GM21619 (cell line): ENCODE data around the gene FPGS.
"Not testable (repeated sequence)": the region's sequence is repeated elsewhere in the genome, so short reads cannot be mapped to it uniquely, and the experiment has no call there.

Experiments
- ATAC-seq: cut with Tn5 transposase; IDR thresholded peaks from one replicate; pipeline ENCODE4 v1.9.1; 2021; ENCODE audit not compliant: unreplicated experiment

Gene FPGS

GRCh38 chr9:127770905-127771569 is 31.6 kb upstream of the FPGS start:
- ATAC-seq, result peak; percentile 84

GRCh38 chr9:127771570-127772189 is 31.0 kb upstream of the FPGS start:
- no peak for ATAC-seq

GRCh38 chr9:127772603-127773002 is 30.1 kb upstream of the FPGS start:
- no peak for ATAC-seq

GRCh38 chr9:127773272-127773671 is 29.4 kb upstream of the FPGS start:
- ATAC-seq, result no peak

- ATAC-seq, result no peak
Observed at GRCh38 chr9:127773981-127774380, 28.7 kb upstream of the FPGS start.

- peak; percentile 30 for ATAC-seq
Observed at GRCh38 chr9:127776195-127776923, 26.3 kb upstream of the FPGS start.

- ATAC-seq, result no peak
Observed at GRCh38 chr9:127776924-127777289, 25.8 kb upstream of the FPGS start.

GRCh38 chr9:127777368-127777980 is 25.2 kb upstream of the FPGS start:
- no peak for ATAC-seq

GRCh38 chr9:127778280-127779135 is 24.2 kb upstream of the FPGS start, which contains the start of gene SH2D3C:
Gene SH2D3C, minus strand, starts transcription at chr9:127778666. Its CDS starts 39 bp downstream, at chr9:127778627.
- ATAC-seq, result peak; percentile 31

- peak; percentile 39 for ATAC-seq
Observed at GRCh38 chr9:127779136-127779981, 23.3 kb upstream of the FPGS start.

GRCh38 chr9:127780126-127780885 is 22.4 kb upstream of the FPGS start:
- ATAC-seq, result no peak

GRCh38 chr9:127780909-127781308 is 21.8 kb upstream of the FPGS start:
- ATAC-seq, result not testable (repeated sequence)

GRCh38 chr9:127781806-127782205 is 20.9 kb upstream of the FPGS start:
- no peak for ATAC-seq

- no peak for ATAC-seq
Observed at GRCh38 chr9:127783111-127784008, 19.3 kb upstream of the FPGS start.

GRCh38 chr9:127785023-127785932 is 17.4 kb upstream of the FPGS start:
- peak; percentile 40 for ATAC-seq

- ATAC-seq, result peak; percentile 51
Observed at GRCh38 chr9:127785933-127786772, 16.5 kb upstream of the FPGS start, which contains the start of gene CDK9. Gene CDK9, plus strand, starts transcription at chr9:127786034. Its CDS starts 115 bp downstream, at chr9:127786149.
